Measurements from ENCODE around the gene TMC3. TPM values are rescaled to one million over a fixed set of nuclear protein-coding genes. Genes with fewer than 3 reads are reported as not detected.

The TMC3 gene
- total RNA-seq, 2 experiments from 2014 or later: not detected

- Mint-ChIP-seq H3K36me3 (ENCODE audit: low read depth) (no peaks in the 10 kb centered on the region), H3K27me3 (no peaks in the 10 kb centered on the region), H3K4me1 (no peaks in the 10 kb centered on the region), H3K9me3 (no peaks in the 10 kb centered on the region), H3K27ac (no peak overlapping the region), H3K4me3 (no peak overlapping the region)
- CTCF ChIA-PET: interaction anchor here (0.6 to 6.9 kb wide), 8 partner anchors 10 to 302 kb away, joined by 3 to 84 read pairs (median 4); no protein-coding TSS in a partner anchor
- POLR2A ChIA-PET: no interaction called here
- DNase-seq: no peak
These were observed 26.7 kb upstream of the TMC3 start for GRCh38 chr15:81400640-81401236.

GRCh38 chr15:81398910-81399551 is 25.0 kb upstream of the TMC3 start:
- no peak overlapping the region for H3K4me3 Mint-ChIP-seq
- H3K9me3 Mint-ChIP-seq: no peaks in the 10 kb centered on the region
- CTCF ChIA-PET: interaction anchor here (1.4 to 6.9 kb wide), 5 partner anchors 44 to 132 kb away, joined by 4 to 84 read pairs (median 5); no protein-coding TSS in a partner anchor
- no peaks in the 10 kb centered on the region for H3K27me3 Mint-ChIP-seq
- H3K36me3 Mint-ChIP-seq (ENCODE audit: low read depth): no peaks in the 10 kb centered on the region
- no peak for DNase-seq
- no peaks in the 10 kb centered on the region for H3K4me1 Mint-ChIP-seq
- H3K27ac Mint-ChIP-seq: no peak overlapping the region
- POLR2A ChIA-PET: no interaction called here

- Mint-ChIP-seq H3K9me3 (no peaks in the 10 kb centered on the region), H3K27me3 (no peaks in the 10 kb centered on the region), H3K27ac (no peak overlapping the region), H3K36me3 (ENCODE audit: low read depth) (no peaks in the 10 kb centered on the region), H3K4me1 (no peaks in the 10 kb centered on the region), H3K4me3 (no peak overlapping the region)
- DNase-seq: no peak
- ChIA-PET CTCF (interaction anchor here (3.8 to 6.9 kb wide), 2 partner anchors 125 to 132 kb away, joined by 23 to 84 read pairs; no protein-coding TSS in a partner anchor), POLR2A (no interaction called here)
These were observed 24.4 kb upstream of the TMC3 start for GRCh38 chr15:81398456-81398855.

DNA sequence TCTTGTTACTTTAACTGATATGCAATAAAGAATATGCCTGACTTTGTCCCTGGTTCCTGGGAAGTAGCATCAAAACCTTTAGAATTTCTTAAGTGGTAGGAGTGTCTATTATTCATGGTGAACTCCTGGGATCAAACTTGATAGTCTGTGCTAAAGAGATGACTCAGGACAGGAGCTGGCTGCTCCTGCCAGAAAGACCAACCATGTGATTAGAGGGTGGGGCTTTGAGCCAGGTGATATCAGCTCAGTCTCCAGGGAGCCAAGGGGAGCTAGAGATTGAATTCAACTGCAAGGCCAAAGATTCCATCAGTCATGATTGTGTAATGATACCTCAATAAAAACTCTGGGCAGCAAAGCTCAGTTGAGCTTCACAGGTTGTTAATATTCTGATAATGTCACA is 20.6 kb upstream of the TMC3 start:
- H3K4me3 Mint-ChIP-seq: no peak overlapping the region
- no peak for DNase-seq
- no peak overlapping the region for H3K27ac Mint-ChIP-seq
- H3K27me3 Mint-ChIP-seq: no peaks in the 10 kb centered on the region
- ChIA-PET POLR2A (no interaction called here), CTCF (interaction anchor here (2.7 to 4.2 kb wide), 2 partner anchors 120 to 128 kb away, joined by 13 read pairs; no protein-coding TSS in a partner anchor)
- no peaks in the 10 kb centered on the region for H3K9me3 Mint-ChIP-seq
- no peaks in the 10 kb centered on the region for H3K36me3 Mint-ChIP-seq (ENCODE audit: low read depth)
- no peaks in the 10 kb centered on the region for H3K4me1 Mint-ChIP-seq

GRCh38 chr15:81391657-81392056 is 17.6 kb upstream of the TMC3 start:
- Mint-ChIP-seq H3K9me3 (no peaks in the 10 kb centered on the region), H3K27ac (no peak overlapping the region), H3K27me3 (no peaks in the 10 kb centered on the region), H3K4me3 (no peak overlapping the region), H3K4me1 (no peaks in the 10 kb centered on the region), H3K36me3 (ENCODE audit: low read depth) (no peaks in the 10 kb centered on the region)
- POLR2A ChIA-PET: no interaction called here
- DNase-seq: no peak
- CTCF ChIA-PET: no interaction called here

DNA sequence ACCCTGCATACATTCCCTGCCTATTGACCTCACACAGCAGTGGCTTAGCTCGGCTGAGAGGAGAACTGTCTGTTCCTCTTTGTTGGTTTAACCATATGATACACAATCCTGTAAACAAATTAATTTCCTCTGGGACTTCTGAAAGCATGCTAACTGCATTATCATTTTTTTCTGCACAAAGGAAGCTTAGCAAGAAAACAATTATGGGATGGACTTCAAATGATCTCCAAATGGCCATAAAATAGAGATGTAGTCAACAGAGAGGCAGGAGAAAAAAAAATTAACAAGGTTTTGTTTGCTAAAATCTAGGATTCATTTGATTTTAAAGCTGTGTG is 14.4 kb upstream of the TMC3 start:
- Mint-ChIP-seq H3K4me3 (no peak overlapping the region), H3K27me3 (no peaks in the 10 kb centered on the region), H3K36me3 (ENCODE audit: low read depth) (no peaks in the 10 kb centered on the region), H3K4me1 (peaks cover 8% of the 10 kb centered on the region), H3K27ac (no peak overlapping the region), H3K9me3 (no peaks in the 10 kb centered on the region)
- POLR2A ChIA-PET: interaction anchor here (1.6 kb wide), 1 partner anchor 32 kb away, joined by 3 read pairs; no protein-coding TSS in a partner anchor
- CTCF ChIA-PET: no interaction called here
- no peak for DNase-seq

DNA sequence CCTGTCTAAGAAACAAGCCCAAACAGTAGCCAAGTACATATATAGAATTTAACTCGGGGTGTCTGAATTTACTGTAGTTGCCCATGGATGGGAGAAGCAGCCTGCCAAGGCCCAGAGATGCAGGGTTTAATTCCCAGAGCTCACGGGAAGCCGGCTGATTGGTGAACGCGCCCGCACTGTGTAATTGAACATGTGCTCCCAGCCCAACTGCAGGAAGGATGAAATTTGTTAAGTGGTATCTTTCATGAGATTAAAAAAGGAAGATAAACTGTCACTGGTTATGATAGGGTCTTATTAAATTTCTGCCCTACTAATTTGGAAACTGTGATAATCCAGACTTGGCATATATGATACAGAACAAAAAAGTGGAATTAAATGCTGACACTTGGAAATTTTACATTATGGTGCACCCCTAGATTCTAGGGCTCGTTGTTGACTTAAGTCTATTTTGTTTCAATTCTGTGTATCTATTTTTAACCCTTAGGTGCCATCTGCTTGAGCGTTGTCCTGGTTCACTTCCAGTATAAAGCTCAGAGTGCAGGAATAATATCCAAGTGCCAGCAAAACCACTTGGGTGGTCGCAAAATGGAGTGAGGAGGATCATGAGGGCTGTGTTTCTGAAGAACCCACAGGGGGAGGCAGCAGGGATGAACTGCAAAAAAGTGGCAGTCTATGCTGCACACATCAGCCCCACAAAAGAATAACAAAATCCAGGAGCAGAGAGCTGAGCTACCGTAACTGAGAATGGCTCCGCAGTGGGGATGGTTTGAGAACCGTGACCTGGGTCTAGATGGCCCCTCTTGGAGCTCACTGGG is 13.8 kb upstream of the TMC3 start:
- no peak for DNase-seq
- no peaks in the 10 kb centered on the region for H3K27me3 Mint-ChIP-seq
- no peak overlapping the region for H3K4me3 Mint-ChIP-seq
- H3K4me1 Mint-ChIP-seq: peaks cover 8% of the 10 kb centered on the region
- CTCF ChIA-PET: no interaction called here
- POLR2A ChIA-PET: interaction anchor here (1.6 kb wide), 1 partner anchor 31 kb away, joined by 3 read pairs; no protein-coding TSS in a partner anchor
- H3K9me3 Mint-ChIP-seq: no peaks in the 10 kb centered on the region
- H3K27ac Mint-ChIP-seq: no peak overlapping the region
- H3K36me3 Mint-ChIP-seq (ENCODE audit: low read depth): no peaks in the 10 kb centered on the region

DNA sequence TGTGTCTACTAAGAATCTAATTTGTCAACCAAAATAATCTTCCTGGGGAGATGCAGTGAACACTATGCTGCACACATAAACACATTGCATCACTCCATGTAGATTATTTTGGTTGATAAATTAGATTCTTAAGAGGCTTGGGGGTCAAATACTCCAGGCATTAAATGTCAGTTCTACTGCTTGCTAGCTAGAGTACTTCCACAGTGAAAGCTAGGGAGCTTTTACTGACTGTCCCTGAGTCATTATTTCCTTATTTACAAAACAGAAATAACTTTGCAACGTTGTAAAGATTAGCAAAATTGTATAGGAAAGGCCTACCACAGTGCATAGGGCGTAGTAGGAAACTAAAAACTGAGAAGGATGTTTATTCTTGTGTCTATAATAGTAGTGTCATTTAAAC is 12.9 kb upstream of the TMC3 start:
- ChIA-PET CTCF (no interaction called here), POLR2A (no interaction called here)
- DNase-seq: no peak
- Mint-ChIP-seq H3K9me3 (no peaks in the 10 kb centered on the region), H3K4me3 (no peak overlapping the region), H3K4me1 (peaks cover 8% of the 10 kb centered on the region), H3K36me3 (ENCODE audit: low read depth) (no peaks in the 10 kb centered on the region), H3K27ac (no peak overlapping the region), H3K27me3 (no peaks in the 10 kb centered on the region)

- Mint-ChIP-seq H3K4me3 (no peak overlapping the region), H3K27ac (no peak overlapping the region), H3K4me1 (peaks cover 8% of the 10 kb centered on the region), H3K36me3 (ENCODE audit: low read depth) (no peaks in the 10 kb centered on the region), H3K27me3 (peaks cover 2% of the 10 kb centered on the region), H3K9me3 (no peaks in the 10 kb centered on the region)
- DNase-seq: no peak
- CTCF ChIA-PET: interaction anchor here (1.1 kb wide), 1 partner anchor 110 kb away, joined by 4 read pairs; no protein-coding TSS in a partner anchor
- POLR2A ChIA-PET: no interaction called here
These were observed 11.7 kb upstream of the TMC3 start for GRCh38 chr15:81385721-81386076.

DNA sequence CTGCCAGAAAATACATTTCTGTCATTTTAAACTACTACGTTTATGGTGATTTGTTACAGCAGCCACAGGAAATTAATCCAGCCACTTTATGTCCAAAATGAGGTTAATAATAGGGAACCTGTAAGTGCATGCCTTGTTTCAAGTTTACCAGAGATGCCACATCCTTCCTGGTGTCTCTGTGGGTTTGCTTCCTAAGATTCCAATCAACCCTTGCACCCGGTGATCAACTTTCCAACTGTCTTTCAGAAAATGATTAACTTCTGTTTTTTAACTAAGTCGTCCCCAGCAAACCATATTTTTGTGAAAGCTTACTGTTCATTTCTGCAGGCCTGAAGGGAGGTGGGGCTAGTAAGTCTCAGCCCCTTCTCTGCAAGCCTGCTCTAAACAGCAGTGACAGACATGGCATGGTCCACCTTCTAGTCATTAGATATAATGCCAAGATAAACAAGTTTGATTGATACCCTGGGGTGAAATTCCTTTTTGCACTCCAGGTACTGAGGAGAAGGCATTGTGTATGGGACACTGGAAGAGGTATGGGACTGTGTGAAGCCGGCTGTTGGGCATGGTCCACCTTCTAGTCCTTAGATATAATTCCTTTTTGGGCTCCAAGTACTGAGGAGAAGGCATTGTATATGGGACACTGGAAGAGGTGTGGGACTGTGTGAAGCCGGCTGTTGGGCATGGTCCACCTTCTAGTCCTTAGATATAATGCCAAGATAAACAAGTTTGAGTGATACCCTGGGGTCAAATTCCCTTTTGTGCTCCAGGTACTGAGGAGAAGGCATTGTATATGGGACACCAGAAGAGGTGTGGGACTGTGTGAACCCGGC is 11.1 kb upstream of the TMC3 start:
- Mint-ChIP-seq H3K27me3 (peaks cover 2% of the 10 kb centered on the region), H3K4me1 (peaks cover 9% of the 10 kb centered on the region), H3K4me3 (no peak overlapping the region), H3K27ac (no peak overlapping the region), H3K9me3 (no peaks in the 10 kb centered on the region), H3K36me3 (ENCODE audit: low read depth) (no peaks in the 10 kb centered on the region)
- ChIA-PET CTCF (no interaction called here), POLR2A (no interaction called here)
- no peak for DNase-seq

DNA sequence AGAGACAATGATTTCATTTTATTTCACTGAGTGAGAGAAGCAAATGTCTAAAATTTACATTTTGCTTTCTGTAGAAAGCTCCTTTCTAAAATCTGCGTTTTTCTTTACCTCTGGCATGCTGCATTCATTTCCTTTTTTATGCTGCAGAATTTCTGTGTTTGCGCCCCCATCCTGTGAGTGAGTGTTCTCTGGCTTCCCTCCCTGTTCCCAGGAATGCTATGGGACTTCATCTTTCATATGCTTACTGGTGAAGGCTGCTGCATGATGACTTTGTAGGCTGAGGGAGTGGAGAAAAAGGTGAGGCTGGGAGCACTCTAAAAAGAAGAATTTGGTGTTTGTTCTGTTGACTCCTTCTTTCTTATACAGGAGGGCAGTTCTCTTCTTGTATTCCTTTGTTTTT is 7.7 kb upstream of the TMC3 start:
- DNase-seq: no peak
- H3K27me3 Mint-ChIP-seq: peaks cover 7% of the 10 kb centered on the region
- no peaks in the 10 kb centered on the region for H3K36me3 Mint-ChIP-seq (ENCODE audit: low read depth)
- CTCF ChIA-PET: no interaction called here
- H3K27ac Mint-ChIP-seq: no peak overlapping the region
- POLR2A ChIA-PET: no interaction called here
- peaks cover 9% of the 10 kb centered on the region for H3K4me1 Mint-ChIP-seq
- no peaks in the 10 kb centered on the region for H3K9me3 Mint-ChIP-seq
- H3K4me3 Mint-ChIP-seq: no peak overlapping the region

- POLR2A ChIA-PET: no interaction called here
These were observed 6.7 kb upstream of the TMC3 start for GRCh38 chr15:81380668-81381067.

DNA sequence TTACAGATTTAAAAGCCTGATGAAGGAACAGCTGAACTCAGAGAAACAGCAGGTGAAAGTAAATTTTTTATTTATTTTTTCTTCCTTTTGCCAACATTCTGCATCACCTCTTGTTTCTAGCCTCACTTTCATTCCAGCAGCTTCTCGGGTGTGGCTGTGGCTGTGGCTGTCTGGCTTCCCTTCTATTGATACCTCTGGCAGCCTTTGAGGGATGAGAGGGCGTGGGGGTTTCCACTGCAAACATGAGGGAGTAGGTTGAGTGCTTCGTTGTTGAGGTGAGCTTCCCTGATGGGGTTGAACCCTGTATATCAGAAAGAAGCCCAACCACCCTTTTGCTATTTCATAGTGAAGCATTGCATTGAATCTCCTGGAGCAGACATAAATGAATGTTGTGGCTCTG is 6.2 kb upstream of the TMC3 start:
- H3K4me3 Mint-ChIP-seq: no peak overlapping the region
- H3K4me1 Mint-ChIP-seq: peaks cover 9% of the 10 kb centered on the region
- CTCF ChIA-PET: interaction anchor here (0.6 to 1.5 kb wide), 2 partner anchors 114 to 434 kb away, joined by 3 to 5 read pairs; no protein-coding TSS in a partner anchor
- H3K27ac Mint-ChIP-seq: no peak overlapping the region
- H3K27me3 Mint-ChIP-seq: peaks cover 7% of the 10 kb centered on the region
- no peaks in the 10 kb centered on the region for H3K9me3 Mint-ChIP-seq
- POLR2A ChIA-PET: no interaction called here
- H3K36me3 Mint-ChIP-seq (ENCODE audit: low read depth): no peaks in the 10 kb centered on the region
- no peak for DNase-seq

More at GRCh38 chr15:81380668-81381067, 6.7 kb upstream of the TMC3 start:
- Mint-ChIP-seq H3K4me1 (peaks cover 9% of the 10 kb centered on the region), H3K36me3 (ENCODE audit: low read depth) (no peaks in the 10 kb centered on the region), H3K4me3 (no peak overlapping the region), H3K27ac (no peak overlapping the region), H3K9me3 (no peaks in the 10 kb centered on the region), H3K27me3 (peaks cover 7% of the 10 kb centered on the region)
- no peak for DNase-seq
- CTCF ChIA-PET: interaction anchor here (0.6 to 1.5 kb wide), 2 partner anchors 115 to 434 kb away, joined by 3 to 5 read pairs; no protein-coding TSS in a partner anchor
